Cardiac muscle cell (in vitro differentiated cells and primary cell): ENCODE results near the gene TMPRSS12. TPM values are rescaled to one million over a fixed set of nuclear protein-coding genes. Genes with fewer than 3 reads are reported as not detected.
"Not testable (repeated sequence)": the region's sequence is repeated elsewhere in the genome, so short reads cannot be mapped to it uniquely, and the experiment has no call there.

Experiments
- DNase-seq, 2 donors: peaks; one replicate each; pipeline versions ENCODE4 v3.0.0 to v3.0.0-alpha.2; 2010 to 2017; ENCODE audit warnings: low read depth in 1 of 2, low spot score in 1 of 2
- H3K27ac ChIP-seq: fragments of 200-600 bp; sonication (generic); 2 replicates; pipeline ENCODE4 v1.5.1; 2016
- H3K27me3 ChIP-seq: fragments of 200-600 bp; sonication (generic); 2 replicates; pipeline ENCODE4 v1.6.0; 2016; ENCODE audit warnings: control low read depth
- H3K36me3 ChIP-seq: fragments of 200-600 bp; sonication (generic); 2 replicates; pipeline ENCODE4 v1.5.1; 2016; ENCODE audit warnings: control low read depth
- H3K4me1 ChIP-seq: fragments of 200-600 bp; sonication (generic); 2 replicates; pipeline ENCODE4 v1.8.1; 2017; ENCODE audit warnings: low read depth, mild to moderate bottlenecking, mixed run types
- H3K4me3 ChIP-seq: fragments of 200-600 bp; sonication (generic); 2 replicates; pipeline ENCODE4 v1.5.1; 2016; ENCODE audit warnings: mild to moderate bottlenecking
- H3K9me3 ChIP-seq: fragments of 200-600 bp; sonication (generic); 2 replicates; pipeline ENCODE4 v1.5.1; 2017; ENCODE audit warnings: low read depth, mild to moderate bottlenecking, control low read depth
- polyA plus RNA-seq: library from polyadenylated mRNA; unstranded; fragments of >200 nt; fragmentation: Nextera tagmentation; extraction: Ambion mirVana; gene quantifications from 2 replicates; pipeline ENCODE4 v1.2.1, GENCODE V29; 2016
- total RNA-seq: library from RNA; depleted of rRNA; stranded (reverse); fragments of >200 nt; gene quantifications from 2 replicates; pipeline ENCODE4 v1.2.3, GENCODE V29; 2016
- TF ChIP-seq, protein P1 (sequence below): IDR thresholded peaks from 2 replicates; pipeline ENCODE4 v1.5.1; 2012; ENCODE audit warnings: low read depth, mild to moderate bottlenecking, low read length

Gene TMPRSS12
- total and polyA plus RNA-seq, 2 experiments from 2014 or later, result not detected

DNA sequence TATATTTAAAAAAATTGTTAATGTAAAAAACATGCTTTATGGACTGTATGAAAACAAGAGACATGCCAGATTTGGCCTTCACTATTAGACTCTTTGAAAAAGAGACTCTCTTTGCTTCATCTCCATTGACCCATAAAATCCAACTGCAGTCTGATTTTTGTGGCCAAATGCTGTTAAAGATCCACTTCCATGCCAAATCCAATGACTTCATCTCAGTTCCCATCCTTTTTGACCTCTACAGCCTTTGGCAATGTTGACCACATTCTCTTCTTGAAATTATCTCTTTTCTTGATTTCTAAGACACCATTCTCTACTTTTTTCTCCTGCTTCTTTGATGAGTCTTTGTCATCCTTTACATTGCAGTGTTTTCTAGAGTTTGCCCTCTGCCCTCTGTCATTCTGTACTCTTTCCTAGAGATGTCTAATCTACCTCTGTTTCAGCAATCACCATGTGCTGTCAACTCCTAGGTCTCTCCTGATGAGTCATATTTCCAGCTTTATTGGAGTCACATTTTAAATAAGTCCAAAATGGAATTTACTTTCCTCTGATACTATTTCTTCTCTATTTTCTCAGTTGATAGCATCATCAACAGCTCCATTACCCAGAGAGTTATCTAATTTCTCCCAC, 2.4 kb downstream of the TMPRSS12 start:
- H3K9me3 ChIP-seq, result no peaks in the 10 kb centered on the region
- no peak overlapping the region for H3K4me3 ChIP-seq
- no peak for DNase-seq
- H3K27me3 ChIP-seq, result no peaks in the 10 kb centered on the region
- H3K27ac ChIP-seq, result no peak overlapping the region
- H3K36me3 ChIP-seq, result no peaks in the 10 kb centered on the region
- TF ChIP-seq, protein P1, sequence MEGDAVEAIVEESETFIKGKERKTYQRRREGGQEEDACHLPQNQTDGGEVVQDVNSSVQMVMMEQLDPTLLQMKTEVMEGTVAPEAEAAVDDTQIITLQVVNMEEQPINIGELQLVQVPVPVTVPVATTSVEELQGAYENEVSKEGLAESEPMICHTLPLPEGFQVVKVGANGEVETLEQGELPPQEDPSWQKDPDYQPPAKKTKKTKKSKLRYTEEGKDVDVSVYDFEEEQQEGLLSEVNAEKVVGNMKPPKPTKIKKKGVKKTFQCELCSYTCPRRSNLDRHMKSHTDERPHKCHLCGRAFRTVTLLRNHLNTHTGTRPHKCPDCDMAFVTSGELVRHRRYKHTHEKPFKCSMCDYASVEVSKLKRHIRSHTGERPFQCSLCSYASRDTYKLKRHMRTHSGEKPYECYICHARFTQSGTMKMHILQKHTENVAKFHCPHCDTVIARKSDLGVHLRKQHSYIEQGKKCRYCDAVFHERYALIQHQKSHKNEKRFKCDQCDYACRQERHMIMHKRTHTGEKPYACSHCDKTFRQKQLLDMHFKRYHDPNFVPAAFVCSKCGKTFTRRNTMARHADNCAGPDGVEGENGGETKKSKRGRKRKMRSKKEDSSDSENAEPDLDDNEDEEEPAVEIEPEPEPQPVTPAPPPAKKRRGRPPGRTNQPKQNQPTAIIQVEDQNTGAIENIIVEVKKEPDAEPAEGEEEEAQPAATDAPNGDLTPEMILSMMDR, result no peak
- H3K4me1 ChIP-seq, result no peaks in the 10 kb centered on the region

DNA sequence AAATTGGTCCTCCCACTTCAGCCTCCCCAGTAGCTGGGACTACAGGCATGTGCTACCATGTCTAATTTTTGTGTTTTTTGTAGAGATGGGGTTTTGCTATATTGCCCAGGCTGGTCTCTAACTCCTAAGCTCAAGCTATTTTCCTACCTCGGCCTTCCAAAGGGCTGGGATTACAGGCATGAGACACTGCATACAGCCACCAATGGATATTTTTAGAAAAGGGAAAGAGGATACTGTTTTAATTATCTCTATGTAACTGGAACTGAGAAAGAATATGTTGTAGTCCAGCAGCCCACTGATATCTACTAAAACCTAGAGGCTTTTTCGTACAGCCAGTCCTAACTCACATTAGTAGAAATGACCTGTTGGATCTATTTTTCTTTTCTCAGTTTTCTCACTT, 6.2 kb downstream of the TMPRSS12 start:
- Histone ChIP-seq H3K4me1 (no peaks in the 10 kb centered on the region), H3K27ac (no peak overlapping the region), H3K36me3 (no peaks in the 10 kb centered on the region), H3K27me3 (no peaks in the 10 kb centered on the region), H3K9me3 (no peaks in the 10 kb centered on the region), H3K4me3 (no peak overlapping the region)
- TF ChIP-seq, protein P1, result no peak
- DNase-seq, result no peak

DNA sequence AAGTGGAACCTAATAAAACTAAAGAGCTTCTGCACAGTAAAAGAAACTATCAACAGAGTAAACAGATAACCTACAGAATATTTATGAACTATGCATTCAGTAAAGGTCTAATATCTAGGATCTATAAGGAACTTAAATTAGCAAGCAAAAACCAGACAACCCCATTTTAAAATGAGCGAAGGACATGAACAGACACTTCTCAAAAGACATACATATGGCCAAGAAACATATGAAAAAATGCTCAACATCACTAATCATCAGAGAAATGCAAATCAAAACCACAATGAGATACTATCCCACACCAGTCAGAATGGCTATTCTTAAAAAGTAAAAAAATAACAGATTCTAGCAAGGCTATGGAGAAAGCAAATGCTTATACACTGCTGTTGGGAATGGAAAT, 12.5 kb downstream of the TMPRSS12 start:
- not testable (repeated sequence) for H3K27me3 ChIP-seq, H3K4me3 ChIP-seq, H3K27ac ChIP-seq, DNase-seq, H3K36me3 ChIP-seq, H3K9me3 ChIP-seq, H3K4me1 ChIP-seq

DNA sequence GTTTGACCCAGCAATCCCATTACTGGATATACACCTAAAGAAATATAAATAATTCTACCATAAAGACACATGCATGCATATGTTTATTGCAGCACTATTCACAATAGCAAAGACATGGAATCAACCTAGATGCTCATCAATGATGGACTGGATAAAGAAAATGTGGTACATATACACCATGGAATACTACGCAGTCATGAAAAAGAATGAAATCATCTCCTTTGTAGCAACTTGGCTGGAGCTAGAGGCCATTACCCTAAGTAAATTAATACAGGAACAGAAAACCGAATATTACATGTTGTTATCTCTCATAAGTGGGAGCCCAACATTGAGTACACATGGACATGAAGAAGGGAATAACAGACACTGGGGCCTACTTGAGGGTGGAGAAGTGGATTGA, 13.0 kb downstream of the TMPRSS12 start:
- H3K27ac ChIP-seq, H3K4me1 ChIP-seq, H3K27me3 ChIP-seq, H3K36me3 ChIP-seq, DNase-seq, H3K4me3 ChIP-seq, H3K9me3 ChIP-seq: not testable (repeated sequence)

DNA sequence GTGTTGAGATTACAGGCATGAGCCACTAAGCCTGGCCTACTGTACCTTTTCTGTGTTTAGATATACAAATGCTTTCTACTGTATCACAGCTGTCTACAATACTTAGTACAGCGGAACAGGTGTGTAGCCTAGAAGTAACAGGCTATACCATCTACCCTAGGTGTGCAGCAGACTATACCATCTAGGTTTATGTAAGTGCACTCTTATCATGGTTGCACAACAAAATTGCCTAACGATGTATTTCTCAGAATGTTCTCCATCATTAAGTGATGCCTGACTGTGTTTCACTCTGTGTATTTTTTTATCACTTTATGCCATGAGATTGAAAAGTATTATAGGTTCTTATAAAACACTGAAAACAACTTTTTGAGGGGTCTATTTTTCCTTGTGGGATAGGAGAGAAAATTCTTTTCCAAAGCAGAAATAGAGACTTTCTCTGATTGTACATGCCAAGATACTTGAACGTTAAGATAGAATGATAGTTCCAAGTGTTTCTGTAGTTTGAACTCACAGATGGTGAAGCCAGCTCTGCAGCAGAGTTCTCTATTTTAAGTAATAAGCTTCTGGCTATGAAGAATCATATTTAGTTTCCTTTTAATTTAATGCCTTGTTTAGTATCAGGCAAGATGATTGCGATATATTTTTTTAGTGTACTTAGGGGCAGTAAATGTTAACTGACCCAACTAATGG, 17.0 kb downstream of the TMPRSS12 start:
- TF ChIP-seq, protein P1, result no peak
- Histone ChIP-seq H3K9me3 (no peaks in the 10 kb centered on the region), H3K4me3 (no peak overlapping the region), H3K27ac (no peak overlapping the region), H3K4me1 (no peaks in the 10 kb centered on the region), H3K27me3 (no peaks in the 10 kb centered on the region), H3K36me3 (no peaks in the 10 kb centered on the region)
- DNase-seq, result no peak

DNA sequence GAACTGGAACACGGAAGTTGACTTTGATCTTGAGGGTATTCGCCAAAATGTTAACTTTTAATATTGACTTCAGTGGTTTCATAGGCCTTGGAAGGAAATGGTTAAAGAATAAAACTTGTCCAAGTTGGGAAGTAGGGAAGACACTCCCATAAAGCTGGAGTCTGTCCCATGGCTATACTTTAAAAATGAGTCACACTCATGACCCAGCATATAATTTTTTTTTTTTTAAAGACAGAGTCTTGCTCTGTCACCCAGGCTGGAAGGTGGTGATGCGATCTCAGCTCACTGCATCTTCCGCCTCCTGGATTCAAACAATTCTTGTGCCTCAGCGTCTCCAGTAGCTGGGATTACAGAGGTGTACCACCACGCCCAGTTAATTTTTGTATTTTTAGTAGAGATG, 19.6 kb downstream of the TMPRSS12 start:
- no peaks in the 10 kb centered on the region for H3K36me3 ChIP-seq
- H3K27me3 ChIP-seq, result no peaks in the 10 kb centered on the region
- H3K9me3 ChIP-seq, result no peaks in the 10 kb centered on the region
- TF ChIP-seq, protein P1, result no peak
- no peaks in the 10 kb centered on the region for H3K4me1 ChIP-seq
- no peak overlapping the region for H3K4me3 ChIP-seq
- DNase-seq, result peak in 1 of 2 donors; percentile 54
- H3K27ac ChIP-seq, result no peak overlapping the region
